GM08714 (cell line): Measurements from ENCODE around the gene ANKRD11.

Experiments used
- H3K4me3 ChIP-seq: fragments of 200-500 bp; sonication (Bioruptor generic); 2 replicates; pipeline ENCODE4 v1.5.1; 2014; ENCODE audit warnings: mild to moderate bottlenecking, low read length, inconsistent platforms
- ZNF274 ChIP-seq: IDR thresholded peaks from 2 replicates; pipeline ENCODE4 v1.6.1; 2012; ENCODE audit warnings: mild to moderate bottlenecking, low read depth, low read length

Gene ANKRD11

DNA sequence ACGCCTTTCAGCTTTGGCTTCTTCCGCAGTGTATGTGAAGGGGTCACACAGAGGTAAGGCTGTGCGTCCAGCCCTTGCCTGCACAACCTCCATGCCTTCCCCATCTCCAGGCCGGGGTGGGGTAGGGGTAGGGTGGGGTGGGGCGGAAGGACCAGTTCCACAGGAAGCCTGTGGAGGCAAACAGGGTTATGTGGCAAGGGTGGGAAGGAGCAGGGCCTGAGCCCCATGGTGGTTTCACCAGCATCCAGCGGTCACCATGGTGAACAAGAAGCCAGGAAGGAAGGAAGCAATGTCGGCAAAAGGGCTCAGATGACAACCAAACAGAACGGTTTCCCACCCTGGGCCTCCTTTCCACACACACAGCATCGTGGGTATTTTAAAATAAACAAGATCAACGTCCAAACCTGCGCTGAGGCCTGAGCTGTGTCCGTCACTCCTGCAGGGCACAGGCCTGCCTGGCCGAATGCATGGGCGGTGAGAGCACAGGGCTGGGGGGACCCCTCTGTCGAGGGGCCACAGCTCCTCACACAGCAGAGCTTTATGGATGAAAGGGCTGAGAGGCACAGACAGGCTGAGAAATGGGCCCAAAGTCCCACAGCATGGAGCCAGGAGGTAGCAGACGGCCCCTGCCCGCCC is 192.3 kb downstream of the ANKRD11 start:
- no peak for TF ChIP-seq ZNF274
- no peak overlapping the region for H3K4me3 ChIP-seq

DNA sequence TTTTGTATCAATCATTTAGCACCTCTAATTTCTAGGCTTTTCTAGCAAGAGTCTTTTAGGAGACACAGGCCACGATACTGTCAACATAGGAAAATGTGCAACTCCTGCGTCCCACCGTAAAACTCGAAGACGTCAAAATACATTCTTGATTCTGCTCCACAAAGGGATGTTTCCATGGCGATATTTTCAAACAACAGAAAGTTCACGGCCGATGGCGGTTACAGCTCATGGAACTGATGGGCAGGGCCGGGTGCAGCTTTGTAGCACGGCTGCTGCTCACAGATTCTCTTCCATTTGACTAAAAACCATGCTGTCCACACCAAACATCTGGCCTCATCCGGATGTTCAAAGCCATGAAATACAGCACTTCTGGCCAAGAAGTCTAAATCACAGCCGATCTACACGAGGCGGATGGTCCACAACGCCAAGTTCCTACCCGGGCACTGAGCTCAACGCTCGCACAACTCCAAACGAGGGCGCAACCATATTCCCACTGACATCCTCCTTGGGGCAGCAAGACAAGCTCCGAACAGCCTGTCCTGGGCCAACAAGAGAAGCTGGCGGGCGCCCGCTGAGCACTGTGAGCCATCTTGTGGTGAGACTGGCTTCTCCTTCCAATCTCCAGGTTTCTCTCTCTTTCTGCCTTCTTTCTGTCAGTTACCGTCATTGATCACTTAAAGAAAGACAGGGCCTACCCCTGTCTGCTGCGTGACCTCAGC is 193.0 kb downstream of the ANKRD11 start:
- no peak for TF ChIP-seq ZNF274

DNA sequence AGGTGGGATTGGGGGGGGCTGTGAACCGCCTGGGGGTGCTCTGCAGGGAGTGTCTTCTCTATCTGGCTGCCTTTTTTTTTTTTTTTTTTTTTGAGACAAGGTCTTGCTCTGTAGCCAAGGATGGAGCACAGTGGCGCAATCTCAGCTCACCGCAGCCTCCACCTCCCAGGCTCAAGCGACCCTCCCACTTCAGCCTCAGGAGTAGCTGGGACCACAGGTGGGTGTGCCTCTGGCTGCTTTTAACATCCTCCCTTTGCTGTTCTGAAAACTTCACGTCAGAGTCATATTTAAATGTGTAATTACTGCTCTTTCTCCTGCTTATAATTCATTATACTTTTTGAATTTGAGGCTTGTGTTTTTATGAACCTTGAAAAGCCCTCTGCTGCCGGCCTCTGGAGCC is 194.4 kb downstream of the ANKRD11 start:
- no peak overlapping the region for H3K4me3 ChIP-seq
- no peak for TF ChIP-seq ZNF274

More for the DNA sequence above, 193.0 kb downstream of the ANKRD11 start:
- no peak overlapping the region for H3K4me3 ChIP-seq

DNA sequence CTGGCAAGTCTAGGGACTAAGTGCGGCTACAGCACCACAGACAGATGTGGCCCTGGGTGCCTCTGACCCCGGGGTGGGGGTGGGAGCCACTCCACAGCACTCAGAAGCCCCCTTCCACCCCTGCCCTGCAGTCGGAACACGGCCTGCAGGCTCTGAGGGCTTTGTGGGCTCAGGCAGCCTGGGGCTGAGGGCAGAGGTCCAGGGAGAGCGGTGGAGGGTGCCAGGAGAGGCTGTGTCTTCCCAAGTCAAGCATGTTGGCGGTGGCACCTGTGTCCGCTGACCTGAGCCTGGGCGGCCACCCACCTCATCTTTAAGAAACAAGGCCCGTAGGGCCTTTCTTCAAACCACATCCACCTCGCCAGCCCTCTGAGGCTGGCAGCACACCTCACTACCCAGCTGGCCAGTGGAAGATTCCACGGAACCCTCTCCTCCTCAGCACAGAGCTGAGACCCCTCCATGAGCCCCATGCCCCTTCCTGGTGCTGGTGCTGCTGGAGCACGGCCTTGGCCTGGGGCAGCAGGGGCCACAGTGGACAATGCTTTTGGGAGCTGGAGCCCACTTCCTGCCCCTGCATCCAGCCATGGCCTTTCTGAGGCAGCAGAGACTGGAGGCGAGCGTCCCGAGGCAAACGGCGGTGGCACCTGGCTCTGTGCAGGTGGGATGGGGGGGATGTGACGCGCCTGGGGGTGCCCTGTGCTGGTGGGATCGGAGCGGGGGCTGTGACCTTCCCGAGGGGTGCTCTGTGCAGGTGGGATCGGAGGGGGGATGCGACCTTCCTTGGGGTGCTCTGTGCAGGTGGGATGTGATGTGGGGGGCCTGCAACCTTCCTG is 195.1 kb downstream of the ANKRD11 start:
- no peak overlapping the region for H3K4me3 ChIP-seq
- no peak for TF ChIP-seq ZNF274

DNA sequence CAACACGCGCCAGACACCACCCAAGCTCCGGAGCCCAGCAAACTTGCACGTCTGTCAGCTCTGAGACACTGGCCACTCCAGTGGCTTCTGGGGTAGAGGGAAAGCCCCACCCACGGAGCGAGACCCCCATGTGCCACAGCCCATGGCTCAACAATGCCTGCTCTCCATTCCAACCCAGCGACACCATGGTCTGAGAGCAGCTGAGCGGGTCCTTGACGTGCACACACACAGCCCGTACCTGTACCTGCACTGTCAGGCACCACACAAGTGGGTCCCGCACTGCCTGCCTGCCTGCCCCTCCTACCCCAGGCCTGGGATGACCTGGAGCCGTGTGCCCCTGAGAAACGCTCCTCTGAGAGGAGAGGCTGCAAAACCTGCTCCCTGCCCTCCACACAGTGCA is 195.9 kb downstream of the ANKRD11 start:
- TF ChIP-seq ZNF274: no peak
- H3K4me3 ChIP-seq: no peak overlapping the region

DNA sequence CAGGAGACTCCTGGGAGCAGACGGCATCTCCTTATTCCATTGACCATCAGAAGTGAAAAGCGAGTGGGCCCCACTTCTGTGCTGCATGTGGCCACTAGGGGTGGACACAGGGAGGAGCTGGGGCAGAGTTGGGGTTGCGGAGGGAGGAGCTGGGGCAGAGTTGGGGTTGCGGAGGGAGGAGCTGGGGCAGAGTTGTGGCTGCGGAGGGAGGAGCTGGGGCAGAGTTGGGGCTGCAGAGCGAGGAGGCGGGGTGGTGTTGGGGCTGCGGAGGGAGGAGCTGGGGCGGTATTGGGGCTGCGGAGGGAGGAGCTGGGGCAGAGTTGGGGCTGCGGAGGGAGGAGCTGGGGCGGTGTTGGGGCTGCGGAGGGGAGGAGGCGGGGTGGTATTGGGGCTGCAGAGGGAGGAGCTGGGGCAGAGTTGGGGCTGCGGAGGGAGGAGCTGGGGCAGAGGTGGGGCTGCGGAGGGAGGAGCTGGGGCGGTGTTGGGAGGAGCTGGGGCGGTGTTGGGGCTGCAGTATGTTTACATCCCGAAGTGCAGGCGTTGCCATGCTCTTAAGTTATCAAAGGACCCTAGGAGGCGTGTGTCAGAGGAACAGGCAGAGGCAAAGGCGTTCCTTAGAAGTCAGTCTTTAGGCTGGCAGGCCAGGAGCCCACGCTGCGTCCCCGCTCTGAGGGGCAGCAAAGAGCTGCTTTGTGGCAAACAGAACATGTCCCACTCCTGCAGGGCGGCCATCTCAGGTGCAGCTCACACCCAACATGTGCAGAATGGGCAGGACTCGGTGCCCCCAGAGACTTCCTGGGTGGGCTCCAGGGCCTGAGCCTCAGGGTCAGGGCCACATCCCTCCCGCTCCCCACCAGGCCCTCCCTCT is 196.9 kb downstream of the ANKRD11 start:
- no peak for TF ChIP-seq ZNF274
- no peak overlapping the region for H3K4me3 ChIP-seq

DNA sequence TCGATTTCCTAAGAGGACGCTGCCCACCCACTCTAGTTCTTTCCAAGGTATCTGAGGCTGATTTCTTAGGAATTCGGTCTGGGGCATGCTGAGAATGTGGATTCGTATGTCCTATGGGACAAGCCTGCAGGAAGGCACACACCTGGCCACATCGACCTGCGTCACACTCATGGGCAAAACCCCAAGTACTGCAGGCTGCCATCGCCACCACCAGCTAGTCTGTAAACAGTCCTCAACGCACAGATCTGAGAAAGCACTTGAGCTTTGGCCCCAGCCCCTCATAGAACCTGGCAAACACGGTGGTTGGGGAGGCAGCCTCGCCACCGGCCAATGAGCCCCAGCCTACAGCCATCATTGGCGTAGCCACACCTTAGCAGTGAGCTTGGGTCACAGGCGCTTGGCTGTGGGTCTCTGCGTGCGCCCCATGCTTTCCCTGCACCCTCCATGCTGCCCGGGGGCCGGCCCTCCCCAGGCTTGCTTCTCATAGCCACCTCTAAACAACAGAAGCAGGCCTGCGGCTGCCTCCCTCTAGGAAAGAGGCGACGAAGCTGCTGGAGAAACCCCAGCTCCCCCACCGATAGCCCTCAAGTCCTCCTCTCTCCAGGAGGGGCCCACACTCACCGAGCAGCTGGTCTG is 197.8 kb downstream of the ANKRD11 start:
- no peak for TF ChIP-seq ZNF274
- no peak overlapping the region for H3K4me3 ChIP-seq

DNA sequence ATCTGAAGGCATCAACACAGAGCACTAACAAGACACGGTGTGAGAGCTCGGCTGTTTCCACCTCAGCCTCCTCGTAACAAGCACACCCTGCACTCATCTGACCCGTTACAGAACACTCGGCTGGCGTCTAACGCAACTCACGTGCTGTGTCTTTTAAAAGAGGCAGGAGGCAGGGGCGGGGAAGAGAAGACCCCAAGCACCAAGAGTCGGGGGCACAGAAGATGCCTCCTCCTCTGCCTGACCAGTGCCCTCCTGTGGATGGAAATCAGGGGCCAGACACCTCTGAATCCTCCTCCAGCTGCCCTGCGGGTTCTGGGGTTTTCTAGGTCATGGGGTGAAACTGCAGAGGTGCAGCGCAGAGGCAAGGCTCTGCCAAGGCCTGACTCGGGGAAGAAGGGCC is 198.6 kb downstream of the ANKRD11 start:
- H3K4me3 ChIP-seq: no peak overlapping the region
- TF ChIP-seq ZNF274: no peak

DNA sequence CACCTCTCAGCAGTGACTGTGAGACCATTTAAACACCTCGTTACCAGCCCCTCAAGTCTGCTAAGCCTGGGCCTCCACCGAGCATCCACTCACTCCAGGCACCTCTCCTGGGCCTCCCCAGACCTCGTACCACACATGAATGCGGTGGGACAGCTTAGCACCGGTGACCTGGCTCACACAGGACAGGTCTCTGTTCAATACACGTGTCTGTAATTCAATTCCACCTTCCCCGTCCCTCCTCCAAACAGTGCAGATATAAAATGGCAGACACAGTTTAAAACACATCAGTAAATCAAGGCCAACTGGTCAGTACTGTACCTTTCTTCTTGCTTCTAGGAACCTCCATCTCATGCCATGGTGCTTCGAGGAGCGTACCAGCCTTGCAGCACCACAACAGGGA is 199.0 kb downstream of the ANKRD11 start:
- TF ChIP-seq ZNF274: no peak
- H3K4me3 ChIP-seq: no peak overlapping the region

DNA sequence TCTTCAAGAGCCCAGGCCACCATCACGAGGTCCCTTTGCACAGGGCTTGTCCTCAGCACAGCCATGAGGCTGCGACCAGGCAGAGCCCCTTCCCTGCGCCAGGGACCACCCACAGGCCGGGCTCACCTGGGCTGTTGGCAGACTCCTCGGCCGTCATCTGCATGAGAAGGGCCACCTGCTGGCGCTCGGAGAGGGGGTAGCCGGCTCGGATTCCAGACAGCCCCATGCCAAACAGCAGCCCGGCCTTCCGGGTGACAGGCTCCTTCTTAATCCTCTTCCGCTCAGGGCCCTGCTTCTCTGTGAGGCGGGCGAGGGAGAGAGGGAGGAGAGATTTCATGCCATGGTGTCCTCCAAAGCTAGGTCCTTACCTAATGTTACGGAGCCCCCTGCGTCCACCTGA is 199.5 kb downstream of the ANKRD11 start:
- H3K4me3 ChIP-seq: no peak overlapping the region
- TF ChIP-seq ZNF274: no peak

DNA sequence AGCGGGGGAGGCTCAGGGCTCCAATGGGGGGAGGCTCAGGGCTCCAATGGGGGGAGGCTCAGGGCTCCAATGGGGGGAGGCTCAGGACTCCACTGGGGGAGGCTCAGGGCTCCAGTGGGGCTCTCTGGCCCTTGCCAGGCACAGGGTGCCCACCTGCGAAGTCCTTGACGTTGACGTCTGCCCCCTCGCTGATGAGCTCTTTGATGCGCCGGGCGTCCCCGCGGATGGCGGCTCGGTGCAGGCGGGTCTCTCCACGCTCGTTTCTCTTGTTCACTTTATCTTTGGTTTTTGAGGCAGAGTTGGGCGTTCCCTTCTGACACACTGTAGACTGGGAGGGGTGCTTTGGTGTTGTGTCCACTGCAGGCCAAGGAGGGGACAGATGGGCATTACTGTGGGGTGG is 199.9 kb downstream of the ANKRD11 start:
- no peak overlapping the region for H3K4me3 ChIP-seq

DNA sequence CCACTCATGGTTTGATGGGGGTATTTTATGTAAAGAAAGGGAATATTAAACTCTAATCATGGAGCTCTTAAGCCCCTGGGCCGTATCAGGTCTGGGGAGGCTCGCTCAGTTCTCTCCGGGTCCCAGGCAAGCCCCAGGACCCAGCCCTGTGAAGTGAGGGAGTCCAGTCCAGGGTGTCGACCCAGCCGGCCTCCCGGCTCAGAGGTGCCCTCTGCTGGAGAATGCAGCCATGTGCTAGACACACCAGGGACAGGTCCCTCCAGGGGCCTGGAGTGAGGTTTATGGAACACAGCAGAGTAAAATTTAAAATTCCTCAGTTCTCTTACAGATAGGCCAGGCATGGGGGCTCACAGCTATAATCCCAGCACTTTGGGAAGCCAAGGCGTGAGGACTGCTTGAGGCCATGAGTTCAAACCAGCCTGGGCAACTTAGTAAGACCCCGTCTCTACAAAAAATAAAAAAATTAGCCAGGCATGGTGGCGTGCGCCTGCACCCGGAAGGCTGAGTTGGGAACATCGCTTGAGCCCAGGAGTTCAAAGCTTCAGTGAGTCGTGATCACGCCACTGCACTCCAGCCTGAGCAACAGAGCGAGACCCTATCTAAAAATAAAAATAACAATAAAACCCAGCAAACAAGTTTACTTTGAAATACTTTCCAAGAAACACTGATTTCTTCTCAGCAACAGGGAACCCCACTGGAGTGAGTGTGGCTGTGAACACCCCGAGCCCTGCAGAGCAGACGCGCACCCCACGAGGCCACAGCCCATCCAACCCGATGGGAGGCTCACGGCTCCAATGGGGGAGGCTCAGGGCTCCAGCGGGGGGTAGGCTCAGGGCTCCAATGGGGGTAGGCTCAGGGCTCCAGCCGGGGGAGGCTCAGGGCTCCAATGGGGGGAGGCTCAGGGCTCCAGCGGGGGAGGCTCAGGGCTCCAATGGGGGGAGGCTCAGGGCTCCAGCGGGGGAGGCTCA is 200.6 kb downstream of the ANKRD11 start:
- TF ChIP-seq ZNF274: no peak
- no peak overlapping the region for H3K4me3 ChIP-seq

More for the DNA sequence above, 199.9 kb downstream of the ANKRD11 start:
- no peak for TF ChIP-seq ZNF274
